IPS DF 4.7 (cell line): ENCODE results near the gene PHTF2.
"Not testable (repeated sequence)": the region's sequence is repeated elsewhere in the genome, so short reads cannot be mapped to it uniquely, and the experiment has no call there.

Experiments
- DNase-seq: peaks from one replicate; pipeline ENCODE4 v3.0.0-alpha.2; 2013; ENCODE audit warnings: low spot score; ENCODE audit errors: extremely low read depth

Gene PHTF2

DNA sequence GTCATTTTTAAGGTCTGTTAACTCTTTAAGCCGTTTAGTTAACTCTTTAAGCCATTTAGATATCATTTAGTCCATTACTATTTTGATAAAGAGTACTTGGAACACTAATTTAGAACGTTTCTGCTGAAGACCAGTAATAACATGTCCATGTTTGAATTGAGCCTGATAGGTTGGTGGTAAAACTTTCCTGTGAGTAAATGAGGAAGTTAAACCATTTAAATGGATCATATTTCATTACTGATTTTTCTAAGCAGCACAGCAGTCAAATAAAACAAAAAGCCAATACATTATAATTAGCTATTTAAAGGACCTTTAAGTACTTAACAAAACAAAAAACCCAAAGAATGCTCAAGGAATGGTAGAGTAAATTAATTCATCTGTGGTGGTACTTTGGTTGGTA lies 29.4 kb downstream of the PHTF2 start:
- no peak for DNase-seq

DNA sequence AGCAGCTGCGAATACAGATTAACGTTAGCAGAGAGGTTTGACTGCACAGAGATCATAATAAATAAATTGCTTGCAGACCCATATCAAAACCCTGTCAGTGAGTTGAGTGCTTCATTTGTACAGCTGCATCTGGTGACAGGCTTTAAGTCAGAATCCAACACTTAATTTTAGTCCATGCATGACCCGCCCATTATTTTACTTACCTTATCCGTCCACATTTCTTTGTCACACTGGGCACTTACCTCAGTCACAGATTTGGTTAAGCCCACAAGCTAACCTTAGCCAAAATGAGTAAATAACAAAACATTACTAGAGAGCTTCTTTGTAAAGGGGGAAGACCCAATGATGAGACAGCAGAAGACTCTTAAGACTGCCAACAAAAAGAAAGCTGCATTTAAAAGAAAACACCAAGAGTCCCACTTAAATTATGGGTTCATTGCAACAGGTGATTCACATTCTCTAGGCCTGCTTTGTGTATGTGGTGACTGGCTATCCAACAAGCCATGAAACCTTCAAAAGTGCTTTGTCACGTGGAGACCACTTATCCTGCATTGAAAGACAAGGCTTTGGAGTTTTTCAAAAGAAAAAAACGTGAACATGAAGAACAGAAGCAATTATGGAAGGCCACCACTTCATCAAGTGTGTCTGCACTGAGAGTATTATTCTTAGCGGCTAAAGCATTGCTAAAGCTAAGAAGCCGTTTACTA lies 32.2 kb downstream of the PHTF2 start:
- no peak for DNase-seq

DNA sequence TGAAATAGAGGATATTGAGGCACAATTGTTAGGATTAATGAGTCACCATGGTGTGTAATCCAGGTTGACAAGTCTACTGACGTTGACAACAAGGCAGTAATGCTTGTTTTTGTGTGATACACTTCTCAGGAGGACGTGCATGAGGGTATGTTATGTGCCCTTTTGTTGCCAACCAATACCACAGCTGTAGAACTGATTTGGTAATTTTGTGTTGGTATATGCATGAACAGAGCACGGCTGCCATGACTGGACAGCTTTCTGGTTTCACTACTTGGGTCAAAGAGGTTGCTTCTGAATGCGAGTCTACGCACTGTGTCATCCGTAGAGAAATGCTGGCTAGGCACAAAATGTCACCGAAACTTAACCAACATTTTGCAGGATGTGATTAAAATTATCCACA lies 32.9 kb downstream of the PHTF2 start:
- no peak for DNase-seq

DNA sequence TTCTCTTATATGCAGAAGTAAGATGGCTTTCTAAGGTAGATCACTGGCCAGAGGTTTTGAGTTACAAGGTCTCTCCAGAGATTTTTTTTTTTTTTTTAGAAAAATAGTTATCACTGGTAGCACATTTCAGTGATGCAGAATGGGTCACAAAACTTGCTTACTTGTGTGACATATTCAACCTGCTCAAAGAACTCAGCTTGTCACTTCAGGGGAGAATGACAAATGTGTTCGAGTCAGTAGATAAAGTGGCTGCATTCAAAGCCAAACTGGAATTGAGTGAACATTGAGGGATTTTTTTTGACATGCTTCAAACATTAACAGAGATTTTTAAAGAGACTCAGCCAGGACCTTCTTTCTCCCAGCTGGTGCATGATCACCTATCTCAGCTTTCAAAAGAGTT lies 33.4 kb downstream of the PHTF2 start:
- DNase-seq = no peak

DNA sequence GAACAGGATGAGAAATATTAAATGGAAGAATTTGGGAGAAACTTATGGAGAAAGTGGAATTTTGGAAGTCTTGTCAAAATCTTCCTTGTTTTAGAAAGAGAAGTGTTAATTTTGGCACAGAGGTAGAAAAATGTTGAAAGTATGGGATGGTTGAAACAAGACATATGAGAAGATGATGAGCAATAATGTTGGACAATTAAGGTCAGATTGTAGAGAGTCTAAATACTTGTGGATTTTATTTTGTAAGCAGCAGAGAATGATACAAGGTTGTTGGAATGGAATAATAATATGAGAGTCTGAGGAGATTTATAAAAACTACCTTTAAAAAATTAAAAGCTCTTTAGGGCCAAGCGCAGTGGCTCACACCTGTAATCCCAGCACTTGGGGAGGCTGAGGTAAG lies 34.6 kb downstream of the PHTF2 start:
- DNase-seq = no peak

DNA sequence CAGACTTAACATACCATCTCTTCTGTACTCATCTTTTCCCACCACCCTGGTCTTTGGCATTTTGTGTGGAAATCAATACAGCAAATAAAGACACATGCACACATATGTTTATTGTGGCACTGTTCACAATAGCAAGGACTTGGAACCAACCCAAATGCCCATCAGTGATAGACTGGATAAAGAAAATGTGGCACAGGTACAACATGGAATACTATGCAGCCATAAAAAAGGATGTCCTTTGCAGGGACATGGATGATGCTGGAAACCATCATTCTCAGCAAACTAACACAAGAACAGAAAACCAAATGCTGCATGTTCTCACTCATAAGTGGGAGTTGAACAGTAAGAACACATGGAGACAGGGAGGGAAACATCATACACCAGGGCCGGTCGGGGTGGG lies 37.9 kb downstream of the PHTF2 start:
- not testable (repeated sequence) for DNase-seq

DNA sequence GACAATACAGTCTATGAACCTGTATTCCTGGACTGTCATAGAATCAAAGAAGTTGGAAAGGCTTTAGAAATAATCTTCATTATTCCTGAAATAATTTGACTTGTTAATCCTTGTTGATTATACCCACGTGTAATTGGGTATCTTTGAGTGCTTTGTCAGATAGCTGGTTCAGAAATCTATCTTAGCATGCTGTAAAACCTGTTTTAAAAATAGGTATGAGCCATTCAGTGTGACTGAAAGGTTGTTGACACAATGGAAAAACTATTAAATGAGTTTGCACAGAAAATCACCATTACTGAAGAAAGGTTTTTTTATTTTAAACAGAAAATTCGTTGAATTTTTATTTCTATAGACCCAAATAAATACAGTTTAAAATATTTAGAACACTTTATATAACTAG lies 38.7 kb downstream of the PHTF2 start:
- DNase-seq = no peak

DNA sequence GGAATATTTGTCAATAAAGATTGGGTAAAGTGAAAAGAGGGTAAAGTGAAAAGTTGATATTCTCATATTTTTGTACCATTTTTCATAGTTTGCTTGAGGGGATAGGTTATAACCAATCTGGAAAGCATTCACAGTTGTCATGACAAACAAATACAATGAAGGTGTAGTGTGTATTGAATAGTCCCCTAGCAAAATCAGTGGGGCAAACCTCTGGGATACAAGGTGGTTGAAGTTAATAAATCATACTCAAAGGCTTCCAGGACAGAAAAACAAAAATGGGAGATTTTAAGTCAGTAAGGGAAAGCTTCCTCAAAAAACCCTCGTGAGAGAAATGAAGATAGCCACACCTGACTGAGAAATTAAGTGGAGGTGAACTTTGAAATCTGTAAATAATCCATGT lies 39.4 kb downstream of the PHTF2 start:
- no peak for DNase-seq

DNA sequence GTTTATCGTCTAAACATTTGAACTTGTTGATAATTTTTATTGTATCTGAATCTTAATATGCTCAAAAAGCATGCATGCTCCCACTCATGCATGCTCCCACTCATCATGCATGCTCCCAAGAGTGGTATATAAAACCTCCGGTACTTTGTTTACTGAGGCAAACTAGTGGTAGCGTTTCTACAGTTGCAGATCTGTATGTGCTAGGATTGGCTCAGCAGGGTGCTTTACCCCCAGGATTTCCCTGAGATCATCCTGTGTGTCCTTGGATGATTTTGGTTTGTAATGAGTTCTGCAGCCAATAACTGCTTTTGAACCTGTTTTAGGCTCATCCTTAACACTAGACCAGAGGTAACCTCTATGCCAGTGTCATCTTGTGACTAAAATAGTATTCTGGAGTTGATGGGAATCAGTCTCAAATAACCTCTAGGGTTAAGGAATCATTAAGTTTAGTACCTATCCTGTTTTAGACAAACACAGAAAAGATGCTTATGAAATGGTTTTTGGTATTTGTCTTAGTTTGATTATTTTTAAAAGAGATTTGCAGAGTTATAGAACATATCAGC lies 40.4 kb downstream of the PHTF2 start:
- no peak for DNase-seq

DNA sequence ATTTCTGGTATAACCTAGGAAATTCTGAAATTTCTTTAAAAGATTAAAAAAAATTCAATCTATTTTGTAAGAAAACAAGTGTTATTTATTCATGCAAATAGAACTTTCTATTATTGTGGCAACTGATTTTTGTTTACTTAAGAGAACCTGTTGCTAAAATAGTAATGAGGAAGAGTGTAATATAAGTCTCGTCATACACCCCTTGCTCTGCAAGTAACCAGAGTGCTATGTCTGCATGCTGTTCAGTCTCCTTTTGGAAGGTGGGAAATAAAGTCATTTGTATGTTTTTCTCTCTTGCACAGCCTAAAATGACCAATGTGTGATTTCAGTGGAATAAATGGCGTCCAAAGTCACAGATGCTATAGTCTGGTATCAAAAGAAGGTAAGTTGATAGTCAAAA lies 41.3 kb downstream of the PHTF2 start:
- DNase-seq = no peak

DNA sequence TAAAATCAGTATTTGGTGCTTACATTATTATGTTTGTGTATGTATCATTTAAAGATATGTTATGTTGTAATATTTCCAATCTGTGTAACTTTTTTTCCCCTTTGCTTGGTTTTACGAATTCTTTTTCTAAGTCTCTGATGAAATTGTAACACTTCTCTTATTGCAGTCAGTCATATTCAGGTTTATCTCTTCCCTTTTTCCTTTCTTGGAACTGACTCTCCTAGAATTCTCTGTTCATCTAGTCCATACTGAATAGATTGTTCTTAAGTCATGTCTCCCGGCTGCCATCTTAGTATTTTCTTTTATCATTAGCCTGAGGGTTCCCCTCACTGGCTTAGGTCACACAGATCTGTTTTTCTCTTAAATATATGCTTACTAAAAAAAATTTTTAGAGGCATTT lies 44.6 kb downstream of the PHTF2 start:
- no peak for DNase-seq

DNA sequence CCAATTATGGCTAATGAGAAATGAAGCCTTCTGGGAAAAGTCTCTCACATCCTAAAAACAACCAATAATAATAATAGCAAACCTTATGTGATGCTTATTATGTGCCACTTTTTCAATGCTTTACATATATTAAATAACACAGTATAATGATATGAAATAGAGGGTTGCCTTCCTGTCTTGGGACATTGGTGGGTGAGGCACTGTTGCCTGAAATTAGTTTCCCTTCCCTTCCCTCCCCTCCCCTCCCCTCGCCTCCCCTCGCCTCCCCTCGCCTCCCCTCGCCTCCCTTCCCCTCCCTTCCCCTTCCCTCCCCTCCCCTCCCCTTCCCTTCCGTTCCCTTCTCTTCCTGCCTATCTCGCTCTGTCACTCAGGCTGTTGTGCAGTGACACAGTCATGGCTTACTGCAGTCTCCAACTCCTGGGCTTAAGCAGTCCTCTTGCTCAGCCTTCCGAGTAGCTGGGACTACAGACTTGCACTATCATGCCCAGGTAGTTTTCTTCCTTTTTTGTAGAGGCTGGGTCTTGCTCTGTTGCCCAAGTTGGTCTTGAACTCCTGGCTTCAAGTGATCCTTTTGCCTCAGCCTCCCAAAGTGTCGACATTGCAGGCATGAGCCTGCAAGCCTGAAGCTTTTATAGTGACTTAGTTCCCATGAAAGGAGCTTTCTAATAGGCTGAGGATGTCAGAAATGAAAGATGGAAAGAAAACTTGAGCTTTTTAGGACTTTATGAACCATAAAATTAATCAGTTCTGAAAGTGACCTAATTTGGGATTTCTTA lies 47.9 kb downstream of the PHTF2 start:
- no peak for DNase-seq

DNA sequence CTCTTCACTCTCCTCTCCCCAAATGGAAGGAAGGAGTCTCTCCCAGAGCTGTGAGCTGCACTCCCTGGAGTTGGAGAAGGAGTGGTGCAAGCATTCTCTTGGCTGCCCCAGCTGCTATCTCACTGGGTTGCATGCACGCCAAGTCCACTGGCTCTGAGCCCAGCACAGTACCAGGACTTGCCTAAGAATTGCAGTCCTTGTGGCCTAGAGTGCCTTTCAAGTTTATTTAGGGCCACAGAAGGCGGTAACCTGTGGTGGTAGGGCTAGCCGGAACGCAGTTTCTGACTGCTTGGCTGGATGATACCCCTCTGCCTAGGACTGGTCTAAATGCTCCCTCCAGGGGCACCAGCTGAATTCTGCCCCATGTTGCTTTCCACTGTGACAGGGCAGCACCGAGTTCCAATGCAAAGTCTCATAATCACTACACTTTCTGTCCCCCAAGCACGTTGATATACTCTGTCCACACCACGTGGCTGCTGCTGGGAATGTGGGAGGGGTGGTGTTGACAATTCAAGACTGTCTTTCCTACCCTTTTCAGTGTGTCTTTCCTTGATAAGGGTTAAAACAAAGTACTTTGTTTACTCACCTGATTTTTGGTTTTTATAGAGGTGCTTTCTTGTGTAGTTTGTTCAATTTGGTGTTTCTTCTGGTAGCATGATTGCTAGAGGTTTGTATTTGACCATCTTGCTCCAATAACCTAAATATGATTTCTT lies 57.0 kb downstream of the PHTF2 start:
- no peak for DNase-seq

DNA sequence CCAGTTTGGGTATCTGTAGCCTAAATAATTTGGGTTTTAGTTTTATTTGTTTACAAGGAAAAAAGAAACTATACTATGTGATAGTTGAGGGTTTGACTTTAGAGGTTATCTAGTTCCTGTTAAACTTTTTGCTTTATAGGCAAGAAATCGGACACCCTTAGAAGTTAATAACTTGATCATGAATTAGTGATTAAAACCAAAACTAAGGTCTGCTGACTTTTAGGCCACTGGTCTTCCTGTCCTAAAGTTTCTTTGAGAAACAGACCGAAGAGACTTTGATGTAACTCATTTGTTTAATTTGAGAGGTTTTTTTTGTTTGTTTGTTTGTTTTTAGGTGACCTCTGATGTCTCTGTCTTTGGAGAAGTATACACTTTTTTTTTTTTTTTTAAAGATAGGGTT lies 59.7 kb downstream of the PHTF2 start:
- no peak for DNase-seq

DNA sequence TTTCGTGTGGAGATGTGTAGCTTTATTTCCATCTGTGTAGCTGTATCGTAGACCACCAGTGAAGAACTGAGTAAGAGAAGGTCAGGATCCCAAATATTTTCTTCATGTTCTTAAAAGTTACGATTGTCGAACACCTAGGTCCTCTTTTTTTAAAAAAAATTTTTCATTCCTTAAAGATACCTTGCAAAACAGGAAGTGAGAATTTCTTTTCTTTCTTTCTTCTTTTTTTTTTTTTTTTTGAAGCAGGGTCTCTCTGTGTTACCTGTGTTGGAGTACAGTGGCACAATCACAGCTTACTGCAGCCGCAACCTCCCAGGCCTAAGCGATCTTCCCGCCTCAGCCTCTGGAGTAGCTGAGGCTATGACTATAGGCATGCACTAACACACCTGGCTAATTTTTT lies 60.8 kb downstream of the PHTF2 start:
- no peak for DNase-seq

DNA sequence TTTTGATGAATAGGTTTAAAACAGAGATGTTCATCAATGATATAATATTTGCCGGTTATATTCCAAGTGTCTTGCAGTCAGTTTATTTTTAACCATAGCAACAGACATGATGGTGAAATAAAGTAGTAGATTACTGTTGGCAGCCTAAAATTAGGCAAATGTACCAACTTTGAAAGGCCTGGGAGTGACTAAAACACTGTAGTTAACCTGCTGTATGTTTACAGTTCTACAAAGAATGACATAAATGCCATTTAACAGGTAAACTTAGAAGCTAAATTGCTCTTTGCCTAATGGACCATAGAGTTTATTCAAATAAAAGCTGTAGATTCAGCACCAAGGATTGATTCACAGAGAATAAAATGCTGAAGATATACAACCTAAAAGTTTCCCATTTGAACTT lies 64.1 kb downstream of the PHTF2 start:
- DNase-seq = no peak

DNA sequence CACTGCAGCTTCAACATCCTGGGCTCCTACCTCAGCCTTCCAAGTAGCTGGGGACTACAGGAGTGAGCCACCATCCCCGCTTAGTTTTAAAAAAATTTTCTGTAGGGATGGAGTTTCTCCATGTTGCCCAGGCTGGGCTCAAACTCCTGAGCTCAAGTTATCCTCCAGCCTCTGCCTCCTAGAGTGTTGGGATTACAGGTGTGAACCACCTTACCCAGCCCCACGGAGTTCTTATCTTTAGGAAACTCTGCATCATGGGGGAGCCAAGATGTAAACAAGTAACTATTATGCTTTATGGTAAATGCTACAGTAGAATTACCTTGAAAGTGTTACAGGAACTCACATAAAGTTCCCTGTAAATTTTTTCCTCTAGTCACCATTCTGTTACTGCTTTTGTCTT lies 65.3 kb downstream of the PHTF2 start:
- DNase-seq = no peak

DNA sequence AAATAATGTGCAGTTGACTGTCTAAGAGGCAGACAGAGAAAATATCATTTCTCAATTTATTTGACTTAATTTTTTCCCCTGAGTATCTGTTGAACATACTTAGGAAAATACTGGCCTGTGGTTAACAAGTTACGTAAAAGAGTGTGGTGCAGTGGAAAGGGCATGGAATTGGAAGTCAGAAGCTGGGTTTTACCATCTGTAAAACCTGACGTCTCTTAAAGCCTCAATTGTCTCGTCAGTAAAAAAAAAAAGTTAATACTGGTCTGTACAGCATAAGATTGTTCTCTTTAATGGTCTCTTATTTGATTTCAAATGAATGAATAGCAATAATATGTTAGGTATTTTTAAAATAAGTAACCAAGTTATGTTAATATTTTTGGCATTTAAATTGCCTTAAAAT lies 67.8 kb downstream of the PHTF2 start:
- DNase-seq = no peak

DNA sequence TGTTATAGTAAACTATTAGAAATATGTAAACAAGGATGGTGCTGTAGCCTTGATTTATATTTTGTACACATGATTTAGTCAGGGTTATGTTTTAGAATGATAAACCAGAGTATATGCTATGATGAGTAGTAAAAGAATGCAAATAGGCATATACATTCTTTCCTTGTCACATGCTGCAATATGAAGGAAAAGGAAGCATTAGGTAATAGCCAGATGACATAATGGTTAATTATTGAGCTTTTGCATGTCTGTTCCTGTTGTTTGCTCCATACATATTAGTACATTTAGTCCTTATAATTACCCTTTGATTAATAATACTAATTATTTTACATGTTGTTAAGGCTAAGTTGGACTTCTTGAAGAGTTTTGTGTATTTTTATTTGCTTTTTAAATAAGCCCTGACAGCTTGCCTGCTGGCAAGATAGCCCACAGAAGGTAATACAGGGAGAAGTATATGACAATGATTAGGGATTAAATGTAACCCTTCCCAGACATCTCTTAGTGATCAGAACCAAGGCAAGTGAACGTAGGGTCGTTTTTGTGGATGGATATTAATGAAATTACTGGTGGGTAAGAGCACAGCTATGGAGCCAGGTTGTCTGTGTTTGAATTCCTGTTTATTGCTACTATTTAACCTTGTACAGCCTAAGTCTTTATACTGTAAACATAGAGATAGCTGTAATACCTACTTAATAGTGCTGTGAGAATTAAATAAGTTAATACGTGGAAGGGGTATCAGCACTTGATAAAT lies 68.4 kb downstream of the PHTF2 start:
- no peak for DNase-seq

DNA sequence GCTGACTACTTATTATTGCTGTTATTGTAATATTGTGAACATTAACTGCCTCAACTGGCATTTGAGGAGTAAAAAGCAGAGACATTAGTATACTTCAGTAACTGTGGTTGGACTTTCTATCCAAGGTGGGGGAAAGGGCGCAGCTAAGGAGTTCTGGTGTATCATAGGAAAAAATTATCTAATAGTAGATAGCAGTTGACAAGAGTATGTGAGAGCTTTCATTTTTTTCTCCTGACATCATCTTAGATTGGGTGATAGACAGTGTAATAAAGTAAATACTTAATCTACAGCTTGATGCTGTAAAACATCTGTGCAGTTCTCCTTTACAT lies 68.9 kb downstream of the PHTF2 start:
- DNase-seq = no peak

DNA sequence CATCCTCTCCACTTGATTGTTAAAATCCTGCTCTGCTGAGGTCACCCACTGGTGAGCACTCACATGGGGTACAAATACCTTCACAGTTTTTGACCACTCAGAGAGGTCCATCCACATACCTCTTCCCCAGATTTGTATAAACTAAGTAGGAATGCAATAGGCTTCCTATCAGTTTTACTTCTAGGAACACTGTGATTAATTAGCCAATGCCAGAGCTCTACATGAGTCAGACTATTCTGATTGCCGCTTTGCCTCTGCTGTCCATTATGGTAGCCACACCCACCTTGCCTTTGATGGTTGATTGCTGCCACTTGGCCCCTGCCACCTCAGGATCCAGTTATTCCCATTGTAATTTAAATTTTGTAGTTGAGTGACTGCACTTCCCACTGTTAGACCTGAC lies 73.7 kb downstream of the PHTF2 start:
- not testable (repeated sequence) for DNase-seq
